Panc1 (cell line): ENCODE results near the gene KNTC1.

Source experiments
- CTCF ChIP-seq: fragments of 450-650 bp; IDR thresholded peaks from 2 replicates; pipeline ENCODE4 v1.5.1; 2017; ENCODE audit warnings: mild to moderate bottlenecking
- TCF7L2 ChIP-seq: IDR thresholded peaks from 2 replicates; pipeline ENCODE4 v1.6.1; 2011; ENCODE audit warnings: mild to moderate bottlenecking, low read depth, low read length, inconsistent platforms

- TF ChIP-seq CTCF (no peak), TCF7L2 (no peak)
These were observed 31.8 kb upstream of the KNTC1 start for GRCh38 chr12:122495258-122495657.
